Osteocyte (in vitro differentiated cells): ENCODE data around the gene WWTR1. TPM values are rescaled to one million over a fixed set of nuclear protein-coding genes. Genes with fewer than 3 reads are reported as not detected.

Source experiments
- DNase-seq: peaks from one replicate; pipeline ENCODE4 v3.0.0; 2021; ENCODE audit warnings: mixed read lengths; ENCODE audit not compliant: unreplicated experiment; ENCODE audit errors: extremely low spot score
- H3K27ac Mint-ChIP-seq: one replicate; pipeline ENCODE4 v1.8.0; 2021; ENCODE audit warnings: mild to moderate bottlenecking, mixed read lengths; ENCODE audit not compliant: unreplicated experiment
- H3K27me3 Mint-ChIP-seq: one replicate; pipeline ENCODE4 v1.8.0; 2021; ENCODE audit warnings: mixed read lengths; ENCODE audit not compliant: unreplicated experiment
- H3K36me3 Mint-ChIP-seq: one replicate; pipeline ENCODE4 v1.8.0; 2021; ENCODE audit warnings: mixed read lengths; ENCODE audit not compliant: unreplicated experiment
- H3K4me1 Mint-ChIP-seq: one replicate; pipeline ENCODE4 v1.8.0; 2021; ENCODE audit warnings: mixed read lengths; ENCODE audit not compliant: unreplicated experiment
- H3K4me3 Mint-ChIP-seq: one replicate; pipeline ENCODE4 v1.8.0; 2021; ENCODE audit warnings: mild to moderate bottlenecking, moderate library complexity, mixed read lengths; ENCODE audit not compliant: unreplicated experiment
- H3K9me3 Mint-ChIP-seq: one replicate; pipeline ENCODE4 v1.8.0; 2021; ENCODE audit warnings: mixed read lengths; ENCODE audit not compliant: unreplicated experiment
- total RNA-seq: library from RNA; stranded (reverse); gene quantifications from 2 replicates; pipeline ENCODE4 v1.2.1, GENCODE V29; 2021
- TF ChIP-seq, protein P1 (sequence below): fragments of 200-600 bp; sonication (generic); IDR thresholded peaks from 2 replicates; pipeline ENCODE4 v1.5.0; 2021; ENCODE audit warnings: antibody characterized with exemption, mild to moderate bottlenecking, moderate library complexity

The WWTR1 gene
- total RNA-seq, 1 donor from 2014 or later = 120 TPM

- Mint-ChIP-seq H3K4me3 (no peak overlapping the region), H3K9me3 (no peaks in the 10 kb centered on the region), H3K27me3 (no peaks in the 10 kb centered on the region), H3K36me3 (no peaks in the 10 kb centered on the region), H3K4me1 (peaks cover 29% of the 10 kb centered on the region), H3K27ac (no peak overlapping the region)
- TF ChIP-seq, protein P1, sequence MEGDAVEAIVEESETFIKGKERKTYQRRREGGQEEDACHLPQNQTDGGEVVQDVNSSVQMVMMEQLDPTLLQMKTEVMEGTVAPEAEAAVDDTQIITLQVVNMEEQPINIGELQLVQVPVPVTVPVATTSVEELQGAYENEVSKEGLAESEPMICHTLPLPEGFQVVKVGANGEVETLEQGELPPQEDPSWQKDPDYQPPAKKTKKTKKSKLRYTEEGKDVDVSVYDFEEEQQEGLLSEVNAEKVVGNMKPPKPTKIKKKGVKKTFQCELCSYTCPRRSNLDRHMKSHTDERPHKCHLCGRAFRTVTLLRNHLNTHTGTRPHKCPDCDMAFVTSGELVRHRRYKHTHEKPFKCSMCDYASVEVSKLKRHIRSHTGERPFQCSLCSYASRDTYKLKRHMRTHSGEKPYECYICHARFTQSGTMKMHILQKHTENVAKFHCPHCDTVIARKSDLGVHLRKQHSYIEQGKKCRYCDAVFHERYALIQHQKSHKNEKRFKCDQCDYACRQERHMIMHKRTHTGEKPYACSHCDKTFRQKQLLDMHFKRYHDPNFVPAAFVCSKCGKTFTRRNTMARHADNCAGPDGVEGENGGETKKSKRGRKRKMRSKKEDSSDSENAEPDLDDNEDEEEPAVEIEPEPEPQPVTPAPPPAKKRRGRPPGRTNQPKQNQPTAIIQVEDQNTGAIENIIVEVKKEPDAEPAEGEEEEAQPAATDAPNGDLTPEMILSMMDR = no peak
- DNase-seq = no peak
Measured at GRCh38 chr3:149502438-149502837, 155.4 kb downstream of the WWTR1 start.

DNA sequence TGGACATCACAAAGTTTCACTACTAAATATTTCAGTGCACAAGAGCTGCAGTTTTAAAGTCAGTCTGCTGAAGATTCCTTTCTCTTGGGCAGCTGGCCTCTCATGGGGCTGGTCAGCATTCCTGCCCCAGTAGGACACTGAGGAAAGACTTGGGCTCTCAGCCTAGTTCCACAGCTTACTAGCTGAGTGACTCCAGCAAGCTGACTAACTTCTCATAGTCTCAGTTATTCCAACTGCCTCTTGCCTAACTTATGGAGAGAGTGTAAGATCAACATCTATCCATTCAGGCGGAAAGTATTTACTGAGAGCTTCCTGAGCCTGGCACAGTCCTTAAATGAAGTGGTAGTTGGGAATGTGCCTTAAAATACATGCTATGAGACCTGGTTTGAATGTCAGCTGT lies 156.3 kb downstream of the WWTR1 start:
- DNase-seq = no peak

DNA sequence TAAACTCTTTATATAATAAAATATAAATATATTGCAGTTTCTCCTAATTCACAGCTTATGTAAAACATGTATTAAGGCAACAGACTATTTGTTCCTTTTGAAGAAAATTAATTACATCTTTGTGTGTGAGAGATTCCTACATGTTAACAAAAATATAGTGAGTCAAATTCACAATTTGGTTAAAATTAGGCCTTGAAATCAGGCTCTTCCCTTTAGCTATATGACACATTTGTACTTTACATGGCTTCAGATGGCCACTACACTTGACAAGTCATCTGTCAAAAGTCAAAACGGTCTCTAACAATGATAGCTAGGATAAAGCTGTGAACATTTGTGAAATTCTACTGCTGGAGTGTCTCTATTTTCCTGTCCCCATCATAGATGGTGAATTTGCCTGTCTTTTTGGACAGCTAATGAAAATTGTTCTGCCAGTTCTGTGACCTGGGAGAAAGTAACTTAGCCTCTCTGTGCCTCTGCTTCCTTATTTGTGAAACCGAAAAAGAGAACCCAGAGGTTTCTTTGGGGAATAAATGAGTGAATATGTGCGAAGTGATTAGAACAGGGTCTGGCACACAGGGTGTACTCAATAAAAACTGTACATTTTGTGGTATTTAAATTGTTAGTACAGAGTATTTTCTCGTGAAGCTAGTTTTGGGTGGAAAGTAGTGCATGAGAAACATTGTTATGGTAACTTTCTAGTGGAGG lies 159.7 kb downstream of the WWTR1 start:
- Mint-ChIP-seq H3K4me1 (peaks cover 19% of the 10 kb centered on the region), H3K4me3 (no peak overlapping the region), H3K9me3 (no peaks in the 10 kb centered on the region), H3K27ac (no peak overlapping the region), H3K27me3 (no peaks in the 10 kb centered on the region), H3K36me3 (no peaks in the 10 kb centered on the region)
- DNase-seq = no peak
- TF ChIP-seq, protein P1 = no peak

More for the DNA sequence above, 156.3 kb downstream of the WWTR1 start:
- TF ChIP-seq, protein P1 = no peak
- Mint-ChIP-seq H3K36me3 (no peaks in the 10 kb centered on the region), H3K4me3 (no peak overlapping the region), H3K9me3 (no peaks in the 10 kb centered on the region), H3K4me1 (peaks cover 20% of the 10 kb centered on the region), H3K27me3 (no peaks in the 10 kb centered on the region), H3K27ac (peak overlapping the region; percentile 73)

DNA sequence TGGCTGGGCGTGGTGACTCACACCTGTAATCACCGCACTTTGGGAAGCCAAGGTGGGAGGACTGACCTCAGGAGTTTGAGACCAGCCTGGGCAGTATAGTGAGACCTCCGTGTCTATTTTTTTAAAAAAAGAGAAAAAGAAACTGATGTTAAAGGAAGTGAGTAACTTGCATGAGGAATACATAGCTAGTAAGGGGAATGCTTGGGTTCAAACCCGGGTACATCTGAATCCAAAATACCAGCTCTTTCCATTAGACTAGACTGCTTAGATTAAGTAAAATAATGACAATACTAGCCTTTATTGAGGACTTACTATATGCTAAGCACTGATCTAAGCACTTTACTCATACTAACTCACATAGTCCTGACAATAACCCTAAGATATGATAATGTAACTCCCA lies 160.9 kb downstream of the WWTR1 start:
- Mint-ChIP-seq H3K4me1 (peaks cover 14% of the 10 kb centered on the region), H3K36me3 (no peaks in the 10 kb centered on the region), H3K27me3 (no peaks in the 10 kb centered on the region), H3K9me3 (no peaks in the 10 kb centered on the region), H3K27ac (no peak overlapping the region), H3K4me3 (no peak overlapping the region)
- no peak for DNase-seq
- TF ChIP-seq, protein P1 = no peak

- TF ChIP-seq, protein P1 = no peak
- DNase-seq = no peak
- Mint-ChIP-seq H3K27me3 (no peaks in the 10 kb centered on the region), H3K36me3 (no peaks in the 10 kb centered on the region), H3K27ac (no peak overlapping the region), H3K9me3 (no peaks in the 10 kb centered on the region), H3K4me1 (peaks cover 4% of the 10 kb centered on the region), H3K4me3 (no peak overlapping the region)
Measured at GRCh38 chr3:149495581-149496125, 162.2 kb downstream of the WWTR1 start.
